ENCODE results near the gene DACH1. TPM values are rescaled to one million over a fixed set of nuclear protein-coding genes. Genes with fewer than 3 reads are reported as not detected.

DACH1 gene
- total RNA-seq, 1 experiment from 2014 or later, result 1.2 TPM

- ChIA-PET CTCF (no interaction called here), POLR2A (no interaction called here)
- H3K9me3 ChIP-seq, result no peaks in the 10 kb centered on the region
- intact Hi-C loops (cut with micrococcal nuclease; ENCODE audit: unreplicated experiment), result no loop called here
- no peak for TF ChIP-seq CTCF (IDR thresholded peaks at IDR 0.05; ENCODE audit: insufficient read depth in 1 of 2, low read depth in 1 of 2, low read length in 1 of 2, severe bottlenecking in 1 of 2, unreplicated experiment in 1 of 2)
- H3K4me1 ChIP-seq, result no peaks in the 10 kb centered on the region
- peaks cover 6% of the 10 kb centered on the region for H3K4me1 Mint-ChIP-seq (ENCODE audit: low read depth, unreplicated experiment)
- H3K36me3 ChIP-seq (ENCODE audit: control insufficient read depth, insufficient read depth, low read length), result no peaks in the 10 kb centered on the region
- H3K27ac Mint-ChIP-seq (ENCODE audit: unreplicated experiment), result no peak overlapping the region
- DNase-seq, result no peak
- no peak overlapping the region for H3K4me3 Mint-ChIP-seq (ENCODE audit: unreplicated experiment)
- no peak overlapping the region for H3K4me3 ChIP-seq (ENCODE audit: low read depth, low read length)
- no peaks in the 10 kb centered on the region for H3K27me3 Mint-ChIP-seq (ENCODE audit: insufficient read depth, unreplicated experiment)
- no peaks in the 10 kb centered on the region for H3K36me3 Mint-ChIP-seq (ENCODE audit: insufficient read depth, unreplicated experiment)
- BruUV-seq (replicated peaks), result no TSS peak
- no peaks in the 10 kb centered on the region for H3K27me3 ChIP-seq (replicated peaks; ENCODE audit: control insufficient read depth, insufficient read depth, low read length)
- H3K9me3 Mint-ChIP-seq (ENCODE audit: unreplicated experiment), result no peaks in the 10 kb centered on the region
These were observed 383.3 kb downstream of the DACH1 start for GRCh38 chr13:71483733-71484132.

GRCh38 chr13:71481501-71481900, 385.5 kb downstream of the DACH1 start:
- no peak for DNase-seq
- no peak overlapping the region for H3K4me3 Mint-ChIP-seq (ENCODE audit: unreplicated experiment)
- H3K4me1 Mint-ChIP-seq (ENCODE audit: low read depth, unreplicated experiment), result peaks cover 6% of the 10 kb centered on the region
- intact Hi-C loops (cut with micrococcal nuclease; ENCODE audit: unreplicated experiment), result no loop called here
- ChIA-PET POLR2A (no interaction called here), CTCF (no interaction called here)
- no peak overlapping the region for H3K27ac Mint-ChIP-seq (ENCODE audit: unreplicated experiment)
- BruUV-seq (replicated peaks), result no TSS peak
- Histone ChIP-seq H3K9me3 (no peaks in the 10 kb centered on the region), H3K4me3 (ENCODE audit: low read depth, low read length) (no peak overlapping the region), H3K36me3 (ENCODE audit: control insufficient read depth, insufficient read depth, low read length) (no peaks in the 10 kb centered on the region), H3K27me3 (replicated peaks; ENCODE audit: control insufficient read depth, insufficient read depth, low read length) (no peaks in the 10 kb centered on the region), H3K4me1 (no peaks in the 10 kb centered on the region)
- no peak for TF ChIP-seq CTCF (IDR thresholded peaks at IDR 0.05; ENCODE audit: insufficient read depth in 1 of 2, low read depth in 1 of 2, low read length in 1 of 2, severe bottlenecking in 1 of 2, unreplicated experiment in 1 of 2)
- H3K9me3 Mint-ChIP-seq (ENCODE audit: unreplicated experiment), result no peaks in the 10 kb centered on the region
- H3K36me3 Mint-ChIP-seq (ENCODE audit: insufficient read depth, unreplicated experiment), result no peaks in the 10 kb centered on the region
- no peaks in the 10 kb centered on the region for H3K27me3 Mint-ChIP-seq (ENCODE audit: insufficient read depth, unreplicated experiment)

- peaks cover 6% of the 10 kb centered on the region for H3K4me1 Mint-ChIP-seq (ENCODE audit: low read depth, unreplicated experiment)
- no peaks in the 10 kb centered on the region for H3K27me3 ChIP-seq (replicated peaks; ENCODE audit: control insufficient read depth, insufficient read depth, low read length)
- no peaks in the 10 kb centered on the region for H3K4me1 ChIP-seq
- no peak for DNase-seq
- H3K36me3 ChIP-seq (ENCODE audit: control insufficient read depth, insufficient read depth, low read length), result no peaks in the 10 kb centered on the region
- H3K27me3 Mint-ChIP-seq (ENCODE audit: insufficient read depth, unreplicated experiment), result no peaks in the 10 kb centered on the region
- no peak overlapping the region for H3K4me3 ChIP-seq (ENCODE audit: low read depth, low read length)
- no peak for TF ChIP-seq CTCF (IDR thresholded peaks at IDR 0.05; ENCODE audit: insufficient read depth in 1 of 2, low read depth in 1 of 2, low read length in 1 of 2, severe bottlenecking in 1 of 2, unreplicated experiment in 1 of 2)
- CTCF ChIA-PET, result no interaction called here
- H3K4me3 Mint-ChIP-seq (ENCODE audit: unreplicated experiment), result no peak overlapping the region
- intact Hi-C loops (cut with micrococcal nuclease; ENCODE audit: unreplicated experiment), result no loop called here
- no TSS peak for BruUV-seq (replicated peaks)
- H3K27ac Mint-ChIP-seq (ENCODE audit: unreplicated experiment), result no peak overlapping the region
- H3K9me3 ChIP-seq, result no peaks in the 10 kb centered on the region
- no peaks in the 10 kb centered on the region for H3K36me3 Mint-ChIP-seq (ENCODE audit: insufficient read depth, unreplicated experiment)
- POLR2A ChIA-PET, result no interaction called here
- no peaks in the 10 kb centered on the region for H3K9me3 Mint-ChIP-seq (ENCODE audit: unreplicated experiment)
These were observed 386.0 kb downstream of the DACH1 start for GRCh38 chr13:71481046-71481445.

All from Caco-2 (cell line).